RPMI7951 (cell line): ENCODE results near the gene R3HDM1. TPM values are rescaled to one million over a fixed set of nuclear protein-coding genes. Genes with fewer than 3 reads are reported as not detected.

ENCODE experiments used
- total RNA-seq: library from RNA; depleted of rRNA; stranded (reverse); fragments of >200 nt; shearing (Covaris generic); gene quantifications from 2 replicates; pipeline ENCODE4 v1.2.3, GENCODE V29; 2014; rRNA removed

R3HDM1 gene
- total RNA-seq, 1 experiment from 2014 or later = 13.8 TPM

Other genes starting within 250 kb of the R3HDM1 start
- gene ZRANB3, start 266 bp upstream of the R3HDM1 start, total RNA-seq = 7.9 and 8.6 TPM in 2 replicates
- gene UBXN4, start 210.4 kb downstream of the R3HDM1 start, total RNA-seq = 44.1 and 60.9 TPM in 2 replicates